Measurements from ENCODE around the gene PISD.

- TF ChIP-seq CTCF (conservative IDR thresholded peaks at IDR 0.05 in 1 of 2, IDR thresholded peaks at IDR 0.05 in 1 of 2; ENCODE audit: extremely low read depth in 1 of 2, insufficient read depth in 1 of 2, low read depth in 1 of 2, low read length in 2 of 2) (no peak), EZH2 (IDR thresholded peaks at IDR 0.05; ENCODE audit: borderline replicate concordance, low read length) (no peak)
These were observed 66.7 kb downstream of the PISD start for GRCh38 chr22:31595271-31595670.

All from mammary epithelial cell (primary cell).